NCI-H774 (cell line): ENCODE data around the gene LRP1B.

Experiments
- DNase-seq: peaks from one replicate; lab custom pipeline; 2025; lab: John Stamatoyannopoulos, UW

LRP1B gene

DNA sequence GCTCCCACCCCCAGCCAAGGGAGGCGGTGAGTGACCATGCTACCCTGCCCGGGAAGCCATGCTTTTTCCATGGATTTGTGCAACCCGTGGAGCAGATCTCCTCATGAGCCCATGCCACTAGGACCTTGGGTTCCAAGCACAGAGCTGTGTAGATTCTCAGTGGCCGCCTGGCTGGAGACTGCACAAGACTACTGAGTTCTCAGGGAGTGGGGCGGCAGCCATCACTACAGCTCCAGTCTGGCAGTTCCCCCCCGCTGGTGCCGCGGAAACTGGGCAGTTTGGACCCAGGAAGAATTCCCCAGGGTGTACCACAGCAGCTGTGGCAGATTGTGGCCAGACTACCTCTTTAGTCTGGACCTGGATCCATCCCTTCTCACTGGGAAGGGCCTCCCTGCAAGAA lies 470.6 kb downstream of the LRP1B start:
- DNase-seq: no peak

DNA sequence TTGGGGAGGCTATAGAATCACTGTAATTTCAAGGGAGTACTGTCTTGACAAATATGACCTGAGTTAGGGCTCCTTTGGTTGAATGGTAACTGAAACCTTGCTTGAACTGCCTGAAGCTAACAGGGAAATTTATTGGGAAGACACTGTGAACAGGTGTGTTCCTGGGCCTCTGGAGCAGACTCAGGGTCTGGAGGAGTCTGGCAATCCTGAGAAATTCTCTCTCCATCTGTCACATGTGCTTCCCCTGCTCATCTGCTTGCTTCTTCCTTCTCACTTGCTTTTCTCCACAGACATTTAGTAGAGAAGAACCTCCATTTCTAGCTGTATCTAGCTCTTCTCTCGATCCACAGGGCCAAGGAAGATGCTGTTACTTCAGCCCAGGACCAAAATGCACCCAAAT lies 476.5 kb downstream of the LRP1B start:
- no peak for DNase-seq

DNA sequence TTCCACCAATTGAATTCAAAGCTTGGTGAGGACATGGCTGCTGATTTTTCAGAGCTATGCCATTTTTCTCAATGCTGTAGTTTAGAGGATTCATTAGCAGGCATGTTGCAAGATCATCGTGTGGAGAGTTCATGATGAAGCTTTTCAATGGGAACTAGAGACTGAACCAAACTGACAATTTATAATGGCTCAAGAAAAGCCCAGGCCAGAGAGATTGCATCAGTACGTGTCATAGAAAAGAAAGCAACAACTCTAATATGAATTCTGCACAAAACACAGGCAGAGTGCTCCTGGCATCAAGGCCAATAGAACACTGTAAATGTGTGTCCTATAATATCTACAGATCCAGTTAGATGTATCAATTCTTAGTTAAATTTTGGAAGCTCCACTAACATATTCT lies 477.6 kb downstream of the LRP1B start:
- DNase-seq: no peak

DNA sequence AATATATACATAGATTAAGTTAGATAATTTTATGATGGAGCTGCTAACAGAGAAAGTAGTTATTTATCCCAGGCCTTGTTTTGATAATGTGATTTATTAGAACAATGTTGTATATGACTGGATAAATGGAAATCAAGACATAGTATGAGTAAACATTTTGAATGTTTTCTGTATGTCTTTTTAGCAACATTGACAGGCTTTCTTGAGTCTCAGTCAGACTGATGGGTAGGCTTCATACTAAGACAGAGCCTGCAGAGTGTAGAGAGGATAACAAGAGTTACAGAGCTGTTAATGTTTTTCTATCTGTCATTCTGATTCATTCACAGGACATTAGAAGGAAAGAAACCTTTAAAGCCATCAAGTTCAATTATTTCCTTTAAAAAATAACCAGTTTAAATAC lies 478.5 kb downstream of the LRP1B start:
- DNase-seq: no peak

DNA sequence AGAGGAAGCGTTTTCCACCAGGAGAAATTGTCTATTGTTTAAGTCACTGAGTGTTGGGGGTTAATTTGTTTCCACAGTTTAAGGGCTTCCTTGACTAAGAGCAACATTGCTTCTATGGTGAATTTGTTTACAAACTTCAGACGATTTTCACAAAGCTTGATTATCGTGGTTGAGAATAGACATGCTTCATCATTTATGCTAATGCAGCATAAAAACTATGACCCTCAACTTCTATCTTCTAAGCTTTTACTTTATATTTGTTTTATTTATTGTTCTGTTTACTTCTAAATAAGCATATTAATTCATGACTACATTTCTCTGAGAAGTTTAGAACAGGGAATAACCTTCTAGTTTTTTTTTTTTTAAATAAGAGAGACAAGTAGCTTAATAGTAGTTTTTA lies 483.5 kb downstream of the LRP1B start:
- DNase-seq: no peak

DNA sequence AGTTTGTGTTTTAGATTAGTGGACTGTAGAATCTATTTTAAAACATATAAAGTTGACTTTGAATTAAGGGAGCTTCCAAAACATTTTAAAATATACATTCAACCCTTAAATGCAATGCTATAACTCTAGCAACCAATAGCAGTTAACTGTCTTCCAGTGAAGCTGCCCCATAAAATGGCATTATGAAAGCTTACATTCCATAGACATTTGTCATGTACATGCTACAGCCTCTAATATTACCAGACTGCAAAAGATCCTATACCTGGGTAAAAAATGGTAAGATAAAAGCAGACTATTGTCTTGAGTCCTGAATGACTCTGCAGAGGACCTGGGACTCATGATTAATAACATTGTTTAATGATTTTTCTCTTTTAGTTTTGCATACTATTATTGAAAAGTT lies 489.4 kb downstream of the LRP1B start:
- DNase-seq: no peak

DNA sequence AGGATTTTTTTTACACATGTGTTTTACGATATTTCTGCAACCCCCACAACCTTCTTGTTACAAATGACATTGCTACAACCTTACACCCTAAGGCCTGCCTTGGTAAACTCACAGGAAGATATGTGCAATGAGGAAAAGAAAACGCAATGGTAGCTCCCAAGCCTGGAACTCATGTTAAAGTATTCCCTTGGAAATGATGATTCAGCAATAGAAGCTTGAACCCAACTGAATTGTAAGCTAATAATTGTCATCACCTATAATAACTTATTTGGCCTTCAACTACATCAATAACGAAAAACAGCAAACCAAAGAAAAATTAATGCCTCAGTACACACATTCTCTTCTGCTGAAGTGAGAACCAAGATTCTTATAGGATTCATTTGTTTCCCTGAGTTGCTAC lies 491.0 kb downstream of the LRP1B start:
- DNase-seq: no peak

DNA sequence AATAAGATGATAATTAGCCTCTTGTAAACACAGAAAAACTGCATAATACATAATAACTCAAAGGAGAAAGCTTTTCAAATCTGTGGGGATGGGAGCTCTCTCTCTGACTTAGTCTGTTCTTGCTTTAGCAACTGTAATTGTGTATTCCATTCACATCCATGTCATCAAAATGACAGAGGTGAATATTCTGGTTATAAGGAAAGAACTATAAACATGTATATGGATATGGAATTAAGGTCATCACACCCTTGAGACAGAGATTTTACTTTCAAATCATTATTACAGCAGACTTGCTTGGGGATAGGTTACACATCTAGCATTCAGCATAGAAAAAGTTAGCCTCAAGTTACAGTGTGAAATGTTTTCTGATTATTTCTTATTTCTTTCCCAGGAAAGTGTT lies 497.7 kb downstream of the LRP1B start:
- DNase-seq: no peak

DNA sequence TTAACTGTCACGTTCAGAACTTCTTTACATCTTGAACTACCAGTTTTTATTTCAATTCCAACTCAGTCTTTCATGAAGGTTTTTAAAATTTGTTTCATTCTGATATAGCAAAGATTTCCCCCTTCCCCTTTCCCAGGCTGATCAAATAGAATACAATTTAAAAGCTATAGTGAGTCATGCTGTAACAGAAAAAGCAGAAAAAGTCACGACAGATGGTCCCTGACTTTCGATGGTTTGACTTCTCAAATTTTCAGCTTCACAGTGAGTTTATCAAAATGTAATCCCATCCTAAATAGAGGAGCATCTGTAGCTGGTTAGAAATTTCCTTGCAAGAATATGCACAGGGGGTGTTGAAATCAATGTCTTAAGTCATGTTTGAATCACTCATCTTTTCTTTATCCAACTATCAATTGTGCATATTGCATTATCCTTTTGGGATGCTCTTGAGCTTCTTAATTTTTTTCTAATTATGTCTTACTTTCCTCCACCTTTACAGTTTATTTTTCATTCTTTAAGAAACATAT lies 500.3 kb downstream of the LRP1B start:
- DNase-seq: no peak

DNA sequence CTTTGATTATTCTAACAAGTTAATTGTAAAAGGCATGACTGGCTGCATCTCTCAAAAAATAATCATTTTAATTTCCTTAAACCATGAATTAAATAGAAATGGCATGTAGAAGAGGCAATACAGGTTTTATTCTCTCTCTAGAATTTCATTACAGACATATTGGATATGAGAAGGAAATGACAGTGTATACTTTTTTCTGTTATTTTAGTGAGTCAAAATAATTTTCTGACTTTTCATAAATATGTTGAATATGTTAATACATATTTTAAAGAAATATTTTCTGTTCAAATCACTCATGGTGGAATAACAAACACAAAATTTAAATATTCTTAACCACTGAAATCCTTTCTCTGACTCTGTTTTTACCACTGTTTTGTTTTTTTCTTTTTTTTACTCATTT lies 510.4 kb downstream of the LRP1B start:
- no peak for DNase-seq

DNA sequence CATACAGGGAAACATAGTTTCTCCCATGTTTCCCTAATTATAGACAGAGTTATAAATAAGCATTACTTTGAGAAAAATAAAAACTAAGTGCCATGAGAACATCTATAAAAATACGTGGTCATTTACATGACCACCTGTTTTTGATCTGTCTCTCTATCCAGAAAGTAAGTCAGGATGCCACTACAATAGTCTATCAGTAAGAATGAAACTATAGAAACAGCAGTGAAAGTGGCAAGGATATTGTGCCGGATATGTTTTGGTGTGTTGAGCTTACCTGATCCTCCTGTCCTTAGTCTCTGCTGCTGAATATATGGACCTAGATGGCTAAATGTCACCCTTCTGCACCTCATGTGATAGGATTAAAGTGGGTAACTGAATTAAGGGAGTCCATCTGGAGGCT lies 512.4 kb downstream of the LRP1B start:
- no peak for DNase-seq

DNA sequence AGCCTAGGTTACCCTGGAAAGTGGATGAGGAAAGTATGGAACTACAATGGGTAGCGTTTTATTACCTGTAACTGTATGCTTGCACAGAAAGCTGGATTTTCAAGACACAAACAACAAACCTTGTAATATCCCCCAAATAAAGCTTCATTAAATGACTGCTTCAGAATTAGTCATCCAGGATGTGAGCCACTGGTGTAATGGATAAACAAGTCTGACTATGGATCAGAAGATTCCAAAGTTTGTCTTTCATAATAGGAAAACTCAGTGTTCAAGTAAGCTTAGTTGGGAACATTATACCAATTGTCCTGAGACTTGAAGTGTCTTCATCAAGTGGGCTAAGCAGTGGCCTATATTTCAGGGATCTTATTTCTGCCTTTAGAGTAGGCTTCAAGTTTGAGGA lies 518.8 kb downstream of the LRP1B start:
- no peak for DNase-seq

DNA sequence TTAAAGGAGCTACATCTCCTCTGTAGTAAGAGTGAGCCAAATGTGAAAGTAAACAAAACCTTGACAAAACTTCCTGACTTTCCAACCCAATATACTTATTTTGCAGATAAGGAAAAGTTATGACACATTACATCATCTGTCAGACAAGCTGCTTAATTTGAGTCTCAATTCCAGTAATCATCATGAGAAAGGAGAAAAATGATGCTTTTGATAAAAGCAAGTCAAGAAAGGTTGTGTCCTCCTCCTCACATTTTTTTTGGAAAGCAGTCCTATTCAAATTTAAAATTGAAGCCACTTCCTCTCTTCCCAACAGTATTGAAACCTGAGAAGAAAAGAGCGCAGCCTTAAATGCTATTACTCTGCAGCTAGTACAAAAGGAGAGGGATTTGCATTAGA lies 519.6 kb downstream of the LRP1B start:
- DNase-seq: no peak

DNA sequence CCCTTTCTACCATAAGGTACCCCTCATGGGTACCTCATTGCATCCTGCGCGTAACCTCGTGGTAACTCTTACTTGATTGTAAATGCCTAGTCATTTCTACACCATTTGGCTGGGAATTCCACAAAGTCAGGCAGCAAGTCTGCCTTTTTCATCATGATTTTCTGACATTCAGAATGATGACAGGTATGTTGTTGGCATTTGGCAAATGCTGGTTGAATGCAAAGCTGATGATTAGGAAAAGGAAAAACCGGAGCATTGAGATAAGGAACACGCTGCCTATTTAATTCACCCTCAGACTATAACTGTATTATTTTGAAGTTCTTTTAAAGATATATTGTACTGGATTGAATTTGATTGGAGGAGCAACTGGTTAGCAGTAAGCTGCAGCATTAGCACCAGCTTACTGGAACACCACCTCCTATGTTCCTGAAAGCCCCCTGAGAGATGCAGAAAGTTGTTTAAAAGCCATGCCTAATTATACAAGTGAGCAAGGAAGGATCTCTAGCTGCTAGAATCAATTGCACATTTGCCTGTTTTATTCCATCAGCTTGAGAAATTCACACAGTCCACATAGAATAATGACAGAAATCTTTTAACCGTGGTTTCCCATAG lies 520.1 kb downstream of the LRP1B start:
- DNase-seq: no peak

DNA sequence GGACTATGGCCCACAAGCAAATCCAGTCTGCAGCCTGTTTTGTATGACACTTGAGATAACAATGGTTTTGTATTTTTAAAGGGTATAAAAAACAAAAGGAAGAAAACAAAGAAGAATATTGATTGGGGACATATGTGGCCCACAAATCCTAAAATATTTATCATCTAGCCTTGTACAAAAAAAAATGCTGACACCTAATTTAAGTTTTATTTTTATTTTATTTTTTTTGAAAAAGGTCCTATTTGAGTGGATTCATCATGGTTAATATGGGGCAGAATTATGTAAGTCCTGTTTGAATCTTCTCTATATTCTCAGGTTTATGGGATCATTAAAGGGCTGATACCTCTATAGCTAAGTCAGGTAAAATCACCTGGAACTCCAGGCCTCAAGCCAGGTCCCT lies 525.7 kb downstream of the LRP1B start:
- DNase-seq: no peak

DNA sequence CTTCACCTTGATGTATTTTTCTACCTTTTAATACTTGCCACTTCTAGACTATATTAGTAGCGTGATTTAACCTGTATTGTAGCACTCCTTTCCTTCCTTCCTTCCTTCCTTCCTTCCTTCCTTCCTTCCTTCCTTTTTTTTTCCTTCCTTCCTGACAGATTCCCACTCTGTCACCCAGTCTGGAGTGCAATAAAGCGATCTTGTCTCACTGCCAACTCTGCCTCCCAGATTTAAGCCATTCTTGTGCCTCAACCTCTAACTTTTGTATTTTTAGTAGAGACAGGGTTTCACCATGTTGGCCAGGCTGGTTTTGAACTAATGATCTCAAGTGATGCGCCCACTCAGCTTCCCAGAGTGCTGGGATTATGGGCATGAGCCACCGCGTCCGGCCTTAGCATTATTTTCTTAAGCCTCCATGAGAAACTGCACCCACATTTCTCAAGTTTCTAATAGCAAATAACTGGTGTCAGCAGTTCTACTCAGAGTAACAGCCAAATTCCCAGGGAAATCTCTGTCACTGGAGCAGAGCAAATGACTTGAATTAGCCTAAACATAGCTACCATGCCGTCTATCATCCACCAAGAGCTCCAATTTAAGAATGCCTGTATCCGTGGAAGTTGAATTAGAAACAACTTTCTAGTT lies 529.2 kb downstream of the LRP1B start:
- DNase-seq: no peak

DNA sequence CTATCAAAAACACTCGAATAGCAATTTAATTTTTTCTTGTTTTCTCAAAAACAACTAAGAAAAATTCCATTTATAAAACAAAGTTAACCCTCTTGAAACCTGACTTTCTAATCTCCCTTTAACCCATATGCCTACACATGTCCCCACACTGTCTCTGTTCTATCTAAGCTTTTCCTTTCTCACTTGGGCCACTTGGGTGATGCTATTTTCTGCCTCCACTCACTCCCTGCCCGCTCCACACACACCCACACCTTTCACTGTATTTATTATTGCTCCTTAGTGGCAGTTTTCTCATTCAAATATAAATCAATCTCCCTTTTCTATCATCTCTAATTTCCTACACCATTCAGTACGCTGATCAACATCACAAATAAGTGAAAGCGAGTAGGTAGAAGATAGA lies 531.1 kb downstream of the LRP1B start:
- DNase-seq: no peak

DNA sequence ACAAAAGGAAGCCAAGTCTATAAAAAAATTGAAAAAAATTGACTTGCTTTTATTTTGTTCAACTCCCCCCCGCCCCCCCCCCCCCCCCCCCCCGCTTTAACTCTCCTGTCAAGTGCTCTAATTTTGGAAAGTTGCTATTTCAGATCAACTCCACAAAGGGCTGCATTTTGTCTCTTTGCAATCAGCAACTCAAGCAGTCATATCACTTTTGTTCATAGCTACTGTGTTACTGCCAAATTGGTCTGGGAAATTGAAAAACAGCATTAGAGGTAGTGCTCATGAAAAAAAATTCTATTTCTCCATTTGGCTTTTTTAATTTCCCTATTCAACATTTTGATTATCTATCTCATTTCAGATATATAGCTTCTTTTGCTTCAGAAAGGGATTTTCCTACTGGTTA lies 531.8 kb downstream of the LRP1B start:
- DNase-seq: no peak

DNA sequence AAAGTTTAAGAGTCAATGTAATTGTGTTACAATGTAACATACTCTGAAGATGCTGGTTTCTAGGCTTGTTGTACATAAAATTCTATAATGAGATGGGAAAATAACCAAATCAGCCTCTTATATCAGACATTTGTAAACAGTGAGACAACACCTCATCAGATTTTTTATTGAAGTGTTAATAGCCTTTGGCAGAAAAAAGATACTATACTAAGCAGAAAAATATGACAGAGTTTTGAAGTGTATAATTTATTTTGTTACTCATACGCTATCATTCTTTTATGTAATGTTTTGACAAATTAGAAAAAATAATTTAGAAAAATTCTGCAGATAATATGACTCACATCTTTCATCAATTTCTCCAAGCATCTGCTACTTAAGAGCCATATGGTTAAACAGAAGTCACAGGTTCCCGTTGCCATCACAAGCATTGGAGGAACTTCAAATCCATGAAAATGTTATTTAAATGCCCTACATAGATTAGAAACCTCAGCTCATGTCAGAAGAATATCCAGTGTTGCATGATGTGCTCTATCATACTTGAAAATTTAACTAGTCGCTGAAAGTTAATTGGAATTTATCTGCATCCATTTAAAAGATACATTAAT lies 535.4 kb downstream of the LRP1B start:
- DNase-seq: no peak

DNA sequence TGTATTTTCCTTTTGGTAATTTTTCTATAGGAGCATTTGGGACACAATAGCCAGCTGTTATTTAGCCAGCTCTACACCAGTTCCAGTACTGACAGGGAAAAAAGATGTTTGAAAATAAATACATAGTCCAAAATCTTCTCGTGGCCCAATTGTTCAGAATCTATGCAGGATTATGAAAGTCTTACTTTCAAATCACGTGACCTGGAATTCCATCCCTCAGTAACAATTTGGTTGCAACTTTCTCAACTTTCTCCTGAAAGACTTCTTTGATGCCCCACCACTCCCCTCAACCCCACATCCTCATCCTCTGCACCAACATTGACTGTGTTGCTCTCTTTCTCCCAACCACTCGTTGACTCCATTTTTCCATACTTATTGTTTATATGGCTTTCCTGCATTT lies 539.0 kb downstream of the LRP1B start:
- no peak for DNase-seq

DNA sequence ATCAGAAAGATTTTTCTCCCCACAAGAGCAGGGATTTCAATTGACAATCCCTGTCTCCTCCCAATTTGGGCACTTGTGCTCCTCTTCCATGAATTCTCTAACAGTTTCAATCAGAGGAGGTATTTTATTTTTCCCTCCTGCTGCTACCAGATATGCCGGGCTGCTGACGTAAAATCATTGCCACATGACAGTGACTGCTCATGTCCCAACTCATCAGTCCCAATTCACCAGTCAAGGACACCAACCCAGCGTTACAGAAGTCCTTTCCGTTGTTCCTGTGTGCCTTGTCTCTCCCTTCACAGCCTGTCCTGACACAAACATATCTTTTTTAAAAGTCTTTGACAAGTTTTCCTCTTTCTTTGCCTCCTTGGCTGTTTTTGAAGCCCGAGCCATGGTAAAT lies 540.2 kb downstream of the LRP1B start:
- DNase-seq: no peak

DNA sequence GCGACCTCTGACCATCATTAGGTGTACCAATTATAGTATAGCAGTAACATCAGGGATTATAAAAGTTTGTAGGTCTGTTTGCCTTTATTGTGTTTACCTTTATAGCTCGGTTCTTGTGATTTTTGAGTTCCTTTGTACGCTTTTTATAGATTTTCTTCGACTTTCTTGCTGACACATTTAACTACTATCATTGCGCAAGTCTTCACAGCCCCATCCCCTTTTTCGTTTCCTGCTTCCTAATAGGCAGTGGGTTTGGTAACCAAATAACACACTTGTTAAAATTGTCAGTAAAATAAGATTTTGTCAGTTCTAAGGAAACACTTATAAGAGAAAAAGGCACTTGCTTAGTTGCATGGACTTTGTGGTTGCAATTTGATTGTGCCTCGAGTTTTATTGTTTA lies 541.5 kb downstream of the LRP1B start:
- no peak for DNase-seq

DNA sequence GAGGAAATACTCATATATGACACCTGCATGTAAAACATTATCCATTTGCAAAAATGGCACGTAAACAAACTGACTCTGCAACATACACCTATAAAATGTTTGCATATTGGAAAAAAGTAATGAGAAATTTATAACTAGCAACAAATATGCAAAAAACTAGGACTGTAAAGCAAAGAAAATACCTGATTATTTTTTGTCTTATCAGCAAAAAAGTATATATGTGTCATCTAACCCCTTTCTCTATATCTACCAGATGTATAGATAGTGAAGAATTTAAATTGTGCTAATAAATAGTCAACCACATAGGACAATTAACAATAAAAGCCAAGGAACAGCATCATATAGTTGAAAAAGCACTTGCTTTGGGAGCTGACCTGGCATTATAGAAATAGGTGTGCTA lies 543.8 kb downstream of the LRP1B start:
- DNase-seq: no peak

DNA sequence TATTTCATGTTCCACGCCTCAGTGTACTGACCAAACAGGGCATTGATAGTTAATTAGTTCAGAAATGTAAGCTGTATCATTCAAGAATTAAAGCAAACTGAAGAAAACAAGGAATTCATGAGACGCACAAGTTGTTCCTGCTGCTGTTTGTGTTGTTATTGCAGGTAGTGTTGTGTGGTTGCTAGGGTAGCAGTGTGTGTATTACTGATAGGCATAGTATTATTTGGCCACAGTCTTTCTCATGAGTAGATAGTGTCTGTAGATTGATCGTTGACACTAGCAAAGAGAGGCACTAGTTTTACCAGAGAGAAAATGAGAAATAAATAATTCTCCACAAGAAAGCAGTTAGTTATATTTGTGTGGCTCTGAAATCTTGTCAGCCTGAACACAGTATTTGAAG lies 548.6 kb downstream of the LRP1B start:
- DNase-seq: no peak
